NOMO-1 treated with dmso at 0.1 percent for 144 hours (cell line): ENCODE data around the gene PRKN.
"Not testable (repeated sequence)": the region's sequence is repeated elsewhere in the genome, so short reads cannot be mapped to it uniquely, and the experiment has no call there.

Experiments used
- DNase-seq: peaks from one replicate; lab custom pipeline; 2025; ENCODE audit not compliant: unreplicated experiment; lab: John Stamatoyannopoulos, UW

Gene PRKN

DNA sequence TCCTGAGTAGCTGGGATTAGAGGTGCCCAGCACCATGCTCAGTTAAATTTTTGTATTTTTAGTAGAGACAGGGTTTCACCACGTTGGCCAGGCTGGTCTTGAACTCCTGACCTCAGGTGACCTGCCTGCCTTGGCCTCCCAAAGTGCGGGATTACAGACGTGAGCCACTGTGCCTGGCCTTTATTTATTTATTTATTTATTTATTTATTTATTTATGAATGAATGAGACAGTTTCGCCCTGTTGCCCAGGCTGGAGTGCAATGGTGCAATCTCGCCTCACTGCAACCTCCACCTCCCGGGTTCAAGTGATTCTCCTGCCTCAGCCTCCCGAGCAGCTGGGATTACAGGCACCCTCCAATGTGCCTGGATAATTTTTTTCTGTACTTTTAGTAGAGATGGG, 48.7 kb downstream of the PRKN start:
- not testable (repeated sequence) for DNase-seq

DNA sequence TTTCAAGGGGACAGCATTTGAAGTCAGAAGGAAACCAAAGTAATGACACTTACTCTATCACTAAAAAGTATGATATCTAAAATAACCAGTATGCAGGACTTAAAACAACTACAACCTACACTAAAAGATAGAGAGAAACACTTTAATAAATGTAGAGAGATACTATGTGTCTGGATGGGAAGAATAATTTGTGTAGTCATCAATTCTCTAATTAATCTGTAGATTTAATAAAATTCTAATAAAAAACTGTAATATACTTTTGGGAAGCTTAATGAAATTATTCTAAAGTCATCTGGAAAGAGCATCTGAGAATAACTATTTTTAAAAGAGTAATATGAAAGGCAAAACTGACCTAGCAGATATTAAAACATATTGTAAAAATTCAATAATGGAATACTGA, 52.1 kb downstream of the PRKN start:
- no peak for DNase-seq

DNA sequence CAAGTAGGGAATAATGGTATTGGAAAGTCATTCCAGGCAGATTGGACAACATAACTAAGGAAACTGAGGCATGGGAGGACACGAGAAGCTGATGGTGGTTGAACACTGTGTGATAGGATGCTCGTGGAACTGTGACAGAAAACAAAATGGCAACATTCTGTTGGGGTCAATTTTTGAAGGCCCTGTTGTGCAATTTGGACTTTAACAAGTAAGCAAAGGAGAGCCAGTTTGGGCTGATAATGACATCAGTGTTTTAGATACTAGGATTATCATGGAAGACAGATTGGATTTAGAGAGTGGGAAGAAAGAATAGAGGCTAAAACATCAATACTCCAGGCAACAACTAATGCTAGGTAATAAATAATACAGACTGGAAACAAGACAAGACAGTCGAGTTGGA, 53.1 kb downstream of the PRKN start:
- no peak for DNase-seq

DNA sequence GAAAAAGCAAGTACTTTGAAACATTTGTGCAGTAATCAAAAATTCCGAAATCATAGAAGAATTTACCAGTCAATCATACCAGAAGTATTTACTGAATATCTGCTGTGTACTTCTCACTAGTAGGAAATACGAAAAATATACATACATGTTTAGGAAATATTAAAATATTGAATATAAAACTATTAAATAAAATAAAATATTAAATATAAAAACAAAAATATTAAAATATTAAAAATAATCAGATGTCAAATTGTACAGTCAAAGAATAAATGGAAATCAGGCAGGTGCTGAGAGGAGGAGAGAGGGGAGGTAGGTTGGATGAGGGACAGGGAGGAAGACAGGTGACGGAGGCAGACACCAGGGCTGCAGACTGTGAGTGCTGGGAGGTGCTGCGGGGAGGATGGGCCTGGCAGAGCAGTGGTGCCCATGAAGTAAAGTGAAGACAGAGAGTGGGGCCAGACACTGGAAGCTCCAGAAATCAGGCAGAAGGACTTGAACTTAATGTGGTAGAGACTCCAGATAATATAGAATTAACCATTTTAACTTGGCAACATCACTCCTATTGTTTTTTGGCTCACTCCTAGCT, 55.9 kb downstream of the PRKN start:
- DNase-seq, result no peak

DNA sequence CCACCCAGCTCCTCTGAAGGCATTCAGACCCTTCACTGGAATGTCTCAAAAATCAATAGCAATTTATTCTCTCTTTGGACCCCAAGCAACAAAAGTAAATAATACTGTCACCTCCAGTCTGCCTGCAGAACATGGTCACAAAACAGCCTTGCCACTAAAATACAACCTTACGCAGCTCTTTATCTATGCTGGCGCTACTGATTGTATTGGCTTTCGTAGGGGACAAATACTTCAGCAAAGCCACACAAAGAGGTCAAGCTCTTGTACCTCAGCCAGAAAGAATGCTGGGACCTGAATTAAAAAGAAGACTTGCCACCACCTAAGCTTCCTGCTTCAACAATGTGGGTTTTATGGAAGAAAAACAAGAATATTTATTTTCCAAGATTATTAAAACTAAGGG, 57.2 kb downstream of the PRKN start:
- DNase-seq, result no peak

DNA sequence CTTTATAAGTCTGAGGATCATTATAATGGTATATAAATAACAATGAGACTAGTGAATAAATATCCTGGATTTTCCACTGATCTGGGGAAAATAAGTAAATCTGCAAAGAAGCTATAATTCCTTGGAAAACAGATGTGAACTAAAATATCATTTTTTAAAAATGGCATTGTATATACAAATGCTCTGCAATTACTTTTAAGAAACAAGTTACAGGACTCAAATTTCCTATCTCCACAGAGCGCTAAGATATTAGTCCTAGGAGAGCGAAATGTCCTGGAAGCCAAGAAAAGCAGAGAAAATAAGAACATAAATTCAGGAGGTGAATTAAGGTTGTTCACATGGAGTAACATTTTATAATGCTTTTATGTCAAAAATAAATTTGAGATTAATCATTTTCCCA, 61.3 kb downstream of the PRKN start:
- DNase-seq, result no peak

DNA sequence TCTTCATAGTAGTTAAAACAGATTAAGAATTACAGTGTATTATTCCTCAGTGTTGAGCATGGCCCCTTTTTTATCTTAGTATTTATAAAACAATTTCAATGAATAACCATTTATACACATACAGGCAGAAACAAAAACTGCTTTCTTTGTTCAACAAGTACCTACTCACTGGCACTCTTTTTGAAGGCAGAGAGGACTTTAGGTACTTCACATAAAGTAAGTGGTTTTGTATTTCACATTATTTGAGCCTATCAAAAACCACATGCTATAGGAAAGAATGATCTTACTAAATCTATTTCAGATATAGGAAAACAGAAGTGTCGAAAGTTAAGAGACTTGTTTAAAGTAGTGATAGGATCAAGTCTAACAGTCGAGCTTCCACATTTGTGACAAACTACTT, 73.8 kb downstream of the PRKN start:
- no peak for DNase-seq

DNA sequence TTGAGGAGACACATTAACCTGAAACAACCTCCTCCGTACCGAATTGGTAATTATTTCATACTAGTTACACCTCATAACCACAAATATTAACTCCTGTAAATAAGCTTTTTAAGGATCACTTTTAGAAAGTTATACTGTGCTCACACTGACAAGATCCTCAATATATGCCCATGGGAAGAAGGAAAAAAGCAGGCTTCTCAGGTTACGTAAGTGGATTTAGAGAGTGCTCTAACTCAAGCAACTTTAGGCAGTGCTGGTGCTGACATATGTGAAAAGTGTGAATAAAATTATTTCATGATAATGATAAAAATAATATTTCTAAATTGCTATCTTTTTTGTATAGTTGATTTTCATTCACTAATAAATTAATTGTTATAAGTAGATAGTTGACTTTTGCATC, 76.1 kb downstream of the PRKN start:
- no peak for DNase-seq

DNA sequence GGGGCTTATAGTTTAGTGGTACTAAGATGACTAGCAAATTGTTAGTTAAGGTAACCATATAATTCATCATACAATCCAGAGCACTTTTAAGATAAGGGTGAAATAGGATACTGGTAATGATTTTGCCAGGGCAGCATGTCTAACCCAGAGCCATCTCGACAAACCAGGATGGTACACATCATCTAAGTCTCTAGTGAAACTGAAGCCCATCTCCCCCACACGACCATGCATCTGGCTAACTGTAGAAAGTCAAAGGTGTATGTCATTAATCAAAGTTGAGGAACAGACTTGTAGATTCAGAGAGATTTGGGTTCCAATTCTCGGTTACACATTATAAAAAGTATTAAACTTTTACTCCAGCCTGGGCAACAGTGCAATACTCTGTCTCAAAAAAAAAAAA, 78.3 kb downstream of the PRKN start:
- no peak for DNase-seq

DNA sequence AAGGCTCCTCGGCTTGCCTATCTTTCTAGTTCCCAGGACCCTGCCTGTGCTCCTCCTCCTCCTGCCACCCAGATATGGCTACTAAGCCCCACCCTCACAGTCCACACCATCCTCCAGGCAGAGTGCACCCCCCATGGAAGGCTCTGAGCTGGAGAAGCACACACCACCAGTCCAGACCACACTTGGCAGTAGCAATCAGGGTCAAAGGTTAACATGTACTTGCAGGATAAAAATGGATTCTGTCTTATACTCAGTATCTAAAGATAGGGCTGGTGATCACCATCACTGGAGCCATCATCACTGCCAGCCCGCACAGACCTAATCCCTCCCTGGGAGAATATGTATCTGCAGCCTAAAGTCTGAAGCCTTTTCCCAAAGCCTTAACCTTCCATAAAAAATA, 83.4 kb downstream of the PRKN start:
- DNase-seq, result no peak

DNA sequence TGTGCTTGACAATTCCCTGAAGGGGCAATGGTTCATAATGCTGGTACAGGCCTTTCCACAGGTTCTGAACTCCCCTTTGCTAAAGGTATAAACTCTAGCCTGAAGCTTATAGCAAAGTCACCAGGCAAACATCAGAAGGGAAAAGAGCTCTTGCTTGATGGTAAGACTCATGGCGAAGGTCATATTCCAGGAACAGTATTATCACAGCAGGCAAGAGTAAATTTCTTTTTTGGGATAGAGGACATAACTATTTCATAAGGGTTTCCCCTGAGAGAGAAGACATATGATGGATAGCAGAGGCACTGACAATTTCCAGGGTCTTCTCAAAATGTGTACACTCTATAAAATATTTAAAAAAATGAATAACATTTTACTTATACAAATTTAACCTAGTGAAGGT, 86.8 kb downstream of the PRKN start:
- DNase-seq, result no peak

DNA sequence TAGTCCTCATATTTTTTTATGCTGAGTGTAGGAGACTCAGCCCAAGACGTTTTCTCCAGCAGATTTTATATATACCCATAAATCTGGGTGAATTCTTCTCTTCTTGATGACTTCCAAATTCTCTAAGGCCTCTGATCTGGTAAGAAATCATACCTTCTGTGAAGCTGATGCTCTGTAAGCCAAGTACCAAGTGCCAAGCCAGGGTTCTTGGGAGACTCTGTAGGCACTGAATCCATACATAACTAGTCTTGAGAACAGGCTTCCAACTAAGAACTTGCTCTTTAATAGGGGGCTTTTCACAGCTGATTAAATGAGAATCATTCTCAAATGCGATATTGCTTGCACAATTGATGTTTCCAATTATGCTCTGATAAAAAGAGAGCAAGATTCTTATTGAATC, 87.6 kb downstream of the PRKN start:
- no peak for DNase-seq

DNA sequence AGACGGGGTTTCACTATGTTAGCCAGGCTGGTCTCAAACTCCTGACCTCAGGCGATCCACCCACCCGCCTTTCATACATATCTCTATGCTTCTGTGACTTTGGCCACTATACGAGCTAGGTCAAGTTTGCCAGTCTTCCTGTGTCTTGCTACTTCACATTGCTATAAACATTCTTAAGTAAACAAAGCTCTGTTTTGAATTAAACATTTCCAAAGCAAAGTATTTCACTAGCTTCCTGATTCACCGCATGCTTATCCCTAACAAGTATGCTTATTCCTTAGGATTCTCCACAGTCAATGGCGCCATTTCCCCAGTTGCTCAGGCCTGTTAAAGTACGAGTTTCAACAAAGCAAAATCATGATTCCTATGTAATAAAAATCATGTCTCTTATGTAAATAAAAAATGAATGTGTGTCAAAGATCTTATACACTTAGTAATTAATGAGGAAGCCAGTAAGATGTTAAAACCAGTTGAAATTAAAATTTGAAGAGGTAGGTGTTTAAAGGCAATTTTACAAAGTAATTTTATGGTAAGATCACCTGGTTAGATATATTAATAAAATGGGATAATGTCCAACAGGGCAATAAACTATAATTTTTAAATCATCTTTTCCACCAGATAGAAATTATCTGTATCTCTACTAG, 88.5 kb downstream of the PRKN start:
- no peak for DNase-seq

DNA sequence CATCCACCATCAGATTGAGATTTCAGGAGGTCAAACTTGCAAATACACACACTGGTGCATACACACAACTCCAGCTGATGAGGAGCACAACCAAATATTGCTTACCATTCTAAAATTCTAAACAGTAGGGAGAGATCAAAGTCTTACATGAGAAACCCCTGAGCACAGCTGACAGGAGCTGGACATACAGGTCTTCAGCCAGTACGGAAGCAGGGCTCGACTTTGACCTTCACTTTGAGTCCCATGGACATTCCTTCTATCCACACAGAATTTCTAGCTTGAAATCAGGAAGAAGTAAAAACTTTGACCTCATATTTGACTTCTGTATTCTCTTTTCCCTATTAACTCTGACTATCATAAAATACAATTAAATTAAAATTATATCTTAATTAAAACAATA, 90.2 kb downstream of the PRKN start:
- DNase-seq, result no peak

DNA sequence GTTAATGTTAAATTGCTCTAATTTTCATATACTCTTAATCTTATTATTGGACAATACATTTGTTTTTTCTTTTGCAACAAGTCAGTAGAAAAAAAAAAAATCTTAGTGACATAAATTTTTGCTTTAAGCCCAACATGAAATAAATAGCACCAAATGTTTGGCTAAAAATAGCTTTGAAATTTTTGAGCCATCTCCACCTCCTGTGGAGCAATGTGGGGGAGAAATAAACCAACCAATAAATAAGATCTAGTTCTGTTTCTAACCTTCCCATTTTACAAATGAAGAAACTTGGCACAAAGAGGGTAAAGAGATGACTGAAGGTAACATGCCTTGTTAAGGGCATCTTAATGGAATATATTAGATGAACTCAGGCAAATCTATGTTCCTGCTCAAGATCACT, 91.4 kb downstream of the PRKN start:
- DNase-seq, result no peak

DNA sequence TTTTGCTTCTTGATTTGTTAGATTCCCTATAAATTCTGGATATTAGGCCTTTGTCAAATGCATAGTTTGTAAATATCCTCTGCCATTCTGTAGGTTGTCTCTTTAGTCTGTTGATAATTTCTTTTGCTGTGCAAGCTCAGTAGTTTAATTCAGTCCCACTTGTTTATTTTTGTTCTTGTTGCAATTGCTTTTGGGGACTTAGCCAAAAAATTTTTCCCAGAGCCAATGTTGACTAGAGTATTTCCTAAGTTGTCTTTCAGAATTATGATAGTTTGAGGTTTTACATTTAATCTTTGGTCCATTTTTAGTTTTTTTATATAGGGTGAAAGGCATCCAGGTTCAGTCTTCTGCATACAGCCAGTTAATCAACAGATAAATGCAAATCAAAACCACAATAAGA, 96.0 kb downstream of the PRKN start:
- no peak for DNase-seq

DNA sequence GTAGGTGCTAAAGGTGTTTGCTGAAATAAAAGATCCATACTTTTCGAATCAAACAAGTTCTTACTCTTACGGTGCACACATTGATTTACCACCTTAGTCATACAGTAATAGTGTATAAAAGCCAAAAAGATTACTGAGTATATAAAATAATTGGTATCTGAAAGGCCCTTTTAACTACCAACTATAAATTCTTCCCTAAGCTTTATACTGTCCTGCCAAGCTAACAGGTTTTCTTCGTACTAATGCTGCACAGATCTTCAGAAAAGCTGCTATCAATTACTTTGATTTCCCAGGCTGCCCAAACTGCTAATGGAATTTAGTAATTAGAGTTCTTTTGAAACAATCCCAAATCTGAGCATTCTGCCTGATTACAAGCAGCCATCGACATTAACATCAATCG, 97.5 kb downstream of the PRKN start:
- DNase-seq, result no peak

DNA sequence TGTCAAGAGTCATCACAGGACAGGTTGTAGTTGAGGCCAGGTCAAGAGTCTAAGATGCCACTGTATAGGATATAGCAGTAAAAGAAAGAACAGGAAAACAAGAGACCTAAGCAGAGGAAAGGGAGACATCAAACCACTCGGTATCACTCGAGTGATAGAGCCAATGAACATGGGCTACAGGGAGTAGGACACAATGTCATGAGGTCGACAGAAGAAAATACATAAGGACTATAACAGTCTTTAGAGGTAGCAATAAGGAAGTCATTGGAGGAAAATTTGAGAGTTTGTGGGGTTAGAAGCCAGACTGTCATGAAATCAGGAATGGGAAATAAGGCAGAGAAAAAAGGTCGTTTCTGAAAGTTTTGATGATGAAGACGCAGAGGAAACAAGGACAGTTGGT, 99.7 kb downstream of the PRKN start:
- no peak for DNase-seq

DNA sequence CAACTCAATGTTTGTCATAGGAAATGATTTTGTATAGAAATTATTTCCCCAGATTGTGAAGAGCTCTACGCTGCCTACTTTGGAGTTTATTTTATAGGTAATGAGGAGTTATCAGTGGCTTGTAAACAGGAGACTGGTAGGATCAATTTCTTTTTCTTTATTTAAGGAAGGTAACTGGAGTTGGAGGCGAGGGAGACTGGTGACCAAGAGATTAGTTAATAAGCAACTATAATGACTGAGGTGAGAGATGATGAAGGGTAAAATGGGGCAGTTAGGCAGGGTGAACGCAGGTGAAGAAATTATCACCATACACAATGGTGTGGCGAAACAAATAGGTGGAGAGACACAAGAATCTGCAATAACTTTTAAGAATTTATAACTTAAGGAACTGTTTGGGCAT, 100.2 kb downstream of the PRKN start:
- no peak for DNase-seq

DNA sequence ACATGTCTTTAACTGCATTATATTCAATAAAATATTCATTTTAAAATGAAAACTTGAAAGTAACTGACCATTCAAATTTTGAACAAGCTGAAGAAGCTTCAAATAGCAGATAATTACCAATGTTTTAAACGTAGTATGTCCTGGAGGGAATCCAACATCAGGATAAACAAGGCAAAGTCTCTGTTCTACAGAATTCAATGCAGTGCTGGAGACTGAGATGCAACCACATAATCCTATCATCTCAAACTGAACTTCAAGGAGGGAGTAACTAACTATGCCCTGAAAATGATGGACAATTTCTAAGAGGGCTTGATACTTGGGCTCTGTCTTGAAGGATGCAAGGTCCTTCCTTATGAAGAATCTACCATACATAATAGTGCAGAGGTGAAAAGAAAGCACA, 100.7 kb downstream of the PRKN start:
- DNase-seq, result no peak

DNA sequence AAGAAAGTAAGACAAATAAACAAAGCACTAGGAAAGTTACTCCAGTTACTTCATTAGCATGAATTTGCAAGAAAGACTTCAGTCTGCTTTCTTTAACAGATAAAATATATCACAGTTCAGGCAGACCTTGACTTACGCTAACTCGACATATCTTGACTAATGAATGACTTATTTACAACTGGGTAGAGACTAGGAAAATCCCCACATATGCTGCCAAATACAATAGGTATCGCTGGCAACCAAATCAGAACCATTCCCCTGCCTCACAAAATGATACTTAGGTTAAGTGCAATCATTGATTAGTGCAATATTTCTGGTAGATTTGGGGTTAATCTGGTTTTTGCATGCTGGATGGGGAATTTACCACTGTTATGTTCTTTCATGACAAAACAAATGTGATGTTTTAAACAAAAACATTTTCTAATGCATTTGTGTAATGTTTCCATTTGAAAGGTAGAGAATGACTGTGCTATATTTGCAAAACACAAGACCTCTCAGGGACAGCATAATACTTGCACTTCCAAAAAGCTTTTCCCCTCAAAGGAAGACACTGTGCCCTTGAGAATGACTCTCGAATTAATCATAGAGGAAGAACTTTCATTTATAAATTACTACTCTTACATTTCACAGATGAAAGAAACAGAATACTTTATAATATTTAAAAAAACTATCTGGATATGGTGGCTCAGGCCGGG, 101.6 kb downstream of the PRKN start:
- DNase-seq, result no peak

DNA sequence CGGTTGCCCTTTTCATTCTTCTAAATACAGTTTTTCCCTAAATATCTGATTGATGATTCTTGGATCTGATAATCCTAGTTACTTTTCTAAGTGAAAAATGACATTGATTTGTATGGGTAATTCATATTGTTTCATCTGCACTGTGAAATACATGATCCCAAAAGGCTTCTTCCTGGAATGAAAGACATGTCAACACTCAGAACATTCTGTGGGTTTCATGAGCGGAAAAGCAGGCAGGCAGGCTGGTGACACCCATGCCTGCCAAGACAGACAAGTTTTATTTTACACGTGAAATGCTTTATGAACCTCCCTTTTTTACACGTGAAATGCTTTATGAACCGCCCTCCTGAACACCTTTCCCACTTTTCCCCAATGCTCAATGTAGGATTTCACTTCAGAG, 105.0 kb downstream of the PRKN start:
- no peak for DNase-seq

DNA sequence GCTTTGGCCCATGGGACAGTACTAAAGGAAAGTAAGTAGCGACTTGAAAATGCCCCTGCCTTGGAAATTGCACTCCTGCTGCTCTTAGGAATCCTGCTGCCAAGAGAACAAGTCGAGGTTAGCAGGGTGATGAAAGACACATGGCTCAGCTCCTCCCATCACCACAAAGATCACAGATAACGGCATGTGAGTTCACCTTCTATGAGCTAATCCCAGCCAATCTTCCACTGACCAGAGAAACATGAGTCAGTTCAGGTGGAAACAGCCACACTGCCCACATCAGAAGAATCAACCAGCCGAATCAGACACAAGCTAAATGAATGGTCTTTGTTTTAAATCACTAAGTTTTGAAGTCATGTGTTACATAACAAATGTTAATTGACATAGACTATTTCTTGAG, 106.3 kb downstream of the PRKN start:
- no peak for DNase-seq
